HUES6 (cell line): Measurements from ENCODE around the gene USP2.

ENCODE experiments used
- H3K27ac ChIP-seq: 2 replicates; pipeline ENCODE4 v1.7.0; 2013; ENCODE audit warnings: low read depth, mild to moderate bottlenecking, low read length, inconsistent platforms
- H3K27me3 ChIP-seq: 2 replicates; pipeline ENCODE4 v1.6.1; 2013; ENCODE audit warnings: low read length; ENCODE audit not compliant: control insufficient read depth, insufficient read depth
- H3K36me3 ChIP-seq: 2 replicates; pipeline ENCODE4 v1.6.1; 2013; ENCODE audit warnings: low read length; ENCODE audit not compliant: control insufficient read depth, insufficient read depth
- H3K4me1 ChIP-seq: 2 replicates; pipeline ENCODE4 v1.6.1; 2013; ENCODE audit warnings: low read length; ENCODE audit not compliant: control insufficient read depth, insufficient read depth
- H3K4me3 ChIP-seq: 2 replicates; pipeline ENCODE4 v1.5.1; 2013; ENCODE audit warnings: low read depth, low read length
- H3K9ac ChIP-seq: one replicate; pipeline ENCODE4 v1.6.1; 2013; ENCODE audit warnings: mild to moderate bottlenecking, low read length
- H3K9me3 ChIP-seq: 2 replicates; pipeline ENCODE4 v1.6.1; 2013; ENCODE audit warnings: low read depth, low read length; ENCODE audit not compliant: control insufficient read depth, insufficient read depth

USP2 gene, protein sequence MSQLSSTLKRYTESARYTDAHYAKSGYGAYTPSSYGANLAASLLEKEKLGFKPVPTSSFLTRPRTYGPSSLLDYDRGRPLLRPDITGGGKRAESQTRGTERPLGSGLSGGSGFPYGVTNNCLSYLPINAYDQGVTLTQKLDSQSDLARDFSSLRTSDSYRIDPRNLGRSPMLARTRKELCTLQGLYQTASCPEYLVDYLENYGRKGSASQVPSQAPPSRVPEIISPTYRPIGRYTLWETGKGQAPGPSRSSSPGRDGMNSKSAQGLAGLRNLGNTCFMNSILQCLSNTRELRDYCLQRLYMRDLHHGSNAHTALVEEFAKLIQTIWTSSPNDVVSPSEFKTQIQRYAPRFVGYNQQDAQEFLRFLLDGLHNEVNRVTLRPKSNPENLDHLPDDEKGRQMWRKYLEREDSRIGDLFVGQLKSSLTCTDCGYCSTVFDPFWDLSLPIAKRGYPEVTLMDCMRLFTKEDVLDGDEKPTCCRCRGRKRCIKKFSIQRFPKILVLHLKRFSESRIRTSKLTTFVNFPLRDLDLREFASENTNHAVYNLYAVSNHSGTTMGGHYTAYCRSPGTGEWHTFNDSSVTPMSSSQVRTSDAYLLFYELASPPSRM

DNA sequence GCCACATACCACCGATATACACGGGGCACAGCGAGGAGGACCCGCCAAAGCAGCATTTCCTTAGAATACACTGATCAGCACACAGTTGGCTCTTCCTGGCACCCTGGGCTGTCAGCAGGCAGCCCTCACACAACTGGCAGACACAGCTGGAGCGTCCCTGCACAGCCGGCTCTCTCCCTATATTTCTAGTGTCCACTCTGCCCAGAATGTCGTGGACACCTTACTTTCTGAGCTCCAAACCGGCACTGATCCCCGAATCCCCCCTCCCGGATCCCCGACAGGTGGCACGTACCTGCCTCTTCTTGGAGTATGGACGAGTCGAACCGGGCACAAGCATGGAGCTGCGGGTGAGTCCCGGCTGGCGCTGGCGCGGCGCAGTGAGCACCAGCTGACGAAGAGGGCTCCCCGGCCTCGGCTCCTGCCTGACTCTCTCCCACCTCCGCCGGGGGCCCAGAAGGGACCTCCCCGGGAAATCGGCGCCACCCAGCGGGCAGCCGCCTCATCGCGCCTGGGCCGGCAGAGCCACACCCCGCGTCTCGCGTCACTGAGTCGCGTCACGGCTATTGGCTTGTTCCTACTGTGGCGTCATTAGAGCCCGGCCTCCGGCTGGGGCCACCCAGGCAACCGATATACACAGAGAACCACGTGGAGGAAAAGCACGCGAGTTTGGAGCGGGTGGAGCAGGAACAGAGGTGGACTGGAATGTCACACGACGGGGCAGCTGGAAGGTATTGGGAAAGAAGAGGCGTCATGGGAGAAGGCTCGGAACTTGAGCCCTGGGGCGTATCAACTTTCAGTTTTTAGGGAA lies at the start of gene USP2:
Gene USP2 (minus strand): TSS at position 510 of the 808 bp plus-strand sequence. CDS start 8,210 bp downstream, outside the sequence.
- H3K9me3 ChIP-seq: no peaks in the 10 kb centered on the region
- peak within 1 kb of the TSS; percentile 72 for H3K4me3 ChIP-seq
- H3K9ac ChIP-seq: peak within 1 kb of the TSS; percentile 27
- no peaks in the 10 kb centered on the region for H3K36me3 ChIP-seq
- no peak within 1 kb of the TSS for H3K27ac ChIP-seq
- H3K4me1 ChIP-seq: peaks cover 47% of the 10 kb centered on the region
- H3K27me3 ChIP-seq: peaks cover 12% of the 10 kb centered on the region

DNA sequence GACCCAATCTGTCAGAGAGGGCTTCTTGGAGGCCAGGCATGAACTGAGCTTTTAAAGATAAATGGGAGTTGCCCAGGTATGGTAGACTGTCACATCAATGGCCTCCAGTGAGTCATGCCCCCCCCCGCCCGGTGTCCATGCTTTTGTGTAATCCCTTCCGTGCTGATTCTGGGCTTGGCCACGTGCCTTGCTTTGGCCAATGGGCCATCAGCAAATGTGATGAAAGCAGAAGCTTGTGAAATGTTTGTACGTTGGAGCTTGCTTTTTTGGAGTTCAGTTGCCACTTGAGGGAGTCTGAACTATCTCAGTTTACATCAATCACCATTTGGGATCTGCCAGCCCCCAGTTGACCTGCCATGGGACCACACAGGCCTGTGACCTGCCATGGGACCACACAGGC lies 45.8 kb upstream of the USP2 start:
- peaks cover 36% of the 10 kb centered on the region for H3K4me1 ChIP-seq

DNA sequence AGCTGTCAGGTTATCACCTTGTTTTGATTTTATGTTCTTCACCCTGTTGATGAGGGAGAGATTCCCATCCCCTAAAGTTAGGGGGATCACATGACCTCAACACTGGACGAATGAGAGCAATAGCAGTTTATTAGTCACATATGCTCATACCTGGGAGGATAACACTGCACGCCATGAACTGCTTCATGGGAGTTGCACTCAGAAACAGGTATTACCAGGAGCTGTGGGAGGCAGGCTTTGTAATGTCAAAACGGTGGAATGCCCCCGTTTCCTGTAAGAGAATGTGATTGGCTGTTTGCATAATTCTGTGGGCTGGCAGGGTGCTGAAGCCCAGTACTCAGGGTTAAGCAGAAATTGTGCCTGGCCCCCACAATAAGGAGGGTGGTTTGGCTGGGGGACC lies 44.7 kb upstream of the USP2 start:
- peaks cover 36% of the 10 kb centered on the region for H3K4me1 ChIP-seq
- no peak overlapping the region for H3K27ac ChIP-seq
- H3K9ac ChIP-seq: no peak overlapping the region
- H3K4me3 ChIP-seq: no peak overlapping the region
- H3K36me3 ChIP-seq: no peaks in the 10 kb centered on the region
- H3K9me3 ChIP-seq: peaks cover 3% of the 10 kb centered on the region; the same call in 1 of the 2 replicates
- no peaks in the 10 kb centered on the region for H3K27me3 ChIP-seq

More for the DNA sequence above, 45.8 kb upstream of the USP2 start:
- Histone ChIP-seq H3K9ac (no peak overlapping the region), H3K36me3 (no peaks in the 10 kb centered on the region), H3K27me3 (0 out of 2 replicates have a peak, but pooled peaks cover 1% of the 10 kb centered on the region), H3K27ac (no peak overlapping the region), H3K4me3 (no peak overlapping the region), H3K9me3 (peaks cover 3% of the 10 kb centered on the region; the same call in 1 of the 2 replicates)

DNA sequence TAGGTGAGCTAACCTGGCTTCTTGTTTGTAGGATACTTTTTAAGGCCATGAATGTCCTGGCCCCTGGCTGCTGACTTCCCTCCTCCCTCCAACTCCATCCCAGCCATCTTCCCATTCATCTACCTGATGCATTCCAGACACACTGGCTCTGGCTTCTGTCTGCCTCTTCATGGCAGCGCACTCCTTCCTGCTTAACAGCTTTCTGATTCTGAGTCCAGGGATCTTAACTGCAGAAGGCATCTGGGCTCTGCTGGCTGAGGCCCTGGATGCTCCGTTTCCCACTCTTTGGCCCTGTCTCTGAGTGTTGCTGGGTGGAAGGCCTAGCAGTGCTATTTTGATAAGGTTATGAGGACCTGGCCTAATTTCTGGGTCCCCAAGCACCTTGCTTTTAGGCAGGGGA lies 43.3 kb upstream of the USP2 start:
- Histone ChIP-seq H3K4me3 (no peak overlapping the region), H3K27ac (no peak overlapping the region), H3K9ac (no peak overlapping the region)

DNA sequence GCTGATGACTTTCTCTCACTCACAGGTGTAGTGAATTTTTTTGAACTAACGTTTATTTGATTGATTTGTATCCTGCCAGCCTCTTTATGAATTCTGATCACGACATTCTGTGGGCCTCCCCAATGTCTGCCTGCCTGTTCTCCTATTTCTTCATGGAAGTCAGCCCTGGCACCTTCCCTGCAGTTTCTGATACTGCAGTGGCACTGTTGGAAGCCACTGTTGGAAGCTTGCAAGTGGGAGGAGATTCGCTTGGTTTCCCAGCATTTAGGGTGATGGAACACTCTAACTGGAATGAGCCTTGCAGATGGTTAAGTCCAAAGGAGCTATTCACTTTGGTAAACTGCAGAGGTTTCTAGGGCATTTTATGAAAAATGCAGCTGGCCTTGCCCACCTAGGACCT lies 42.8 kb upstream of the USP2 start:
- H3K27me3 ChIP-seq: no peaks in the 10 kb centered on the region
- H3K36me3 ChIP-seq: peaks cover 18% of the 10 kb centered on the region
- H3K4me1 ChIP-seq: peaks cover 44% of the 10 kb centered on the region
- H3K27ac ChIP-seq: no peak overlapping the region
- H3K9ac ChIP-seq: no peak overlapping the region
- H3K9me3 ChIP-seq: peaks cover 2% of the 10 kb centered on the region; the same call in 1 of the 2 replicates
- no peak overlapping the region for H3K4me3 ChIP-seq

More for the DNA sequence above, 43.3 kb upstream of the USP2 start:
- H3K9me3 ChIP-seq: peaks cover 3% of the 10 kb centered on the region; the same call in 1 of the 2 replicates
- H3K36me3 ChIP-seq: peaks cover 13% of the 10 kb centered on the region
- no peaks in the 10 kb centered on the region for H3K27me3 ChIP-seq
- peaks cover 46% of the 10 kb centered on the region for H3K4me1 ChIP-seq

DNA sequence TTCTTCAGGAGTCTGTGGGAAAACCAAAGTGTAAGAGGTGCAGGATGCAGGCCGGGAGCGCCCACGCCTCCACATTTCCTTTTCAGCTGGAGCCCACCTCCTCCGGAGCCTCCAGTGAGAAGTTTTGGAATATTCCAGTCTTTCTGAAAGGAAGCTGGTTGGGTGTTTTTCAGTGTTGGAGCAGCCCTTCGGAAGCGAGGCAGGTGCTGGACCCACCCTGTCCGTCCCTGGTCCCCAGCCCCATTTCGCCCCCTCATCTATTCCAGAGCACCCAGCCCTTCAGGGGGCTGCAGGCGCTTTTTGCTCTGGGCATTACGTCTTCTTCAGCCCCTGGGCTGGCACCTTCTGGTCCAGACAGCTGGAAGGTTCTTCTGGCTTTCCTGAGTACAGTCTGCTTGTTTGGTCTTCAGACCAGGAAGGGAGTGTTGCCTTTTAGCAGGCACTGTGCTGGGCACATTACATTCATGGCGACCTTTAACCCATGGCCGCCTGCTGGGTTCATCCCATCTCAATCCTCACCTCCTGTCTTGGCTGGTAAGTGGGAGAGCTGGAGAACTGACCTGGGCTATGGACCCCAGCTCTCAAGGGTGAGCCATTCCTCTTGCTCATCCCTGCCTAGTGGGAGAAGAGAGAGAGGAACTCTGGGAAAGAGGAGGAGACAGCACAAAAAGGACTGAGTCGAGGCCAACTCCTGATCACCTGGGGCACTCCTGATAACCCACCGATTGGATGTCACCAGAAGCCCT lies 42.2 kb upstream of the USP2 start:
- Histone ChIP-seq H3K27ac (no peak overlapping the region), H3K4me1 (peaks cover 44% of the 10 kb centered on the region), H3K9me3 (no peaks in the 10 kb centered on the region), H3K36me3 (peaks cover 24% of the 10 kb centered on the region), H3K27me3 (no peaks in the 10 kb centered on the region), H3K4me3 (peak overlapping the region; percentile 94), H3K9ac (peak overlapping the region; percentile 26)

DNA sequence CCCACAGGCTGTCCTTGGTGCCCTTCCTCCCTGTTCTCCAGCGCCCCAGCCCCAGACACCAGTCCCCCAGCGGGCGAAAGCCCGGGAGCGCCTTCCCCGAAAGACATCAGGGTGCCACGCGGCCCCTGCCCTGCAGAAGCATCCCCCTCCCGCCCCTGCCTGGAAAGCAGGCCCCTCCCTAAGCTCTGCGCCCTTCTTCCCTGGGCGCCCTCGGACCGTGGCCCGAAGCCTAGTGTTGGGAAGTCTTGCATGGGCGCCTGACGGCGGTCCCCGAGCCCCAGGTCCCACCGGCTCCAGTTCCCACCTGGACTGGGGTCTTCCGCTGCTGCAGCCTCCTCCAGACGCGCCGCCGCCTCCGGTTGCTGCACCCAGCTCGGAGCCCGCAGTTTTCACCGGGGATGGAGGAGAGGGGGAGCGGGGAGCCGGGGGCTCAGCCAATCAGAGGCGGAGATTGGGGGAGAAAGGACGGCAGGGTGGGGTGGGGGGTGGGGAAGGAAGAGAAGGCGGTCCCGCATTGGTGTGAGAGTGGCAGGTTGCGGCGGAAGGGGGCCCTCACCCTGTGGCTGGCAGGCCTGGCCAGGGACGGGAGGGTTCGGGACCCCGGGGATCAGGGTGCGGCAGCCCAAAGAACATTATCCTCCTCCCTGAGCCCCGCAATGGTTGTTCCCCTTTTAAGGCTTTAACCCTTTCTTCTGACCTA lies 41.5 kb upstream of the USP2 start, which contains the start of gene THY1:
Gene THY1 (minus strand): TSS at position 364 of the 700 bp plus-strand sequence. CDS start 2,267 bp downstream, outside the sequence.
- Histone ChIP-seq H3K4me3 (peak within 1 kb of the TSS; percentile 94), H3K27ac (peak within 1 kb of the TSS; percentile 74), H3K27me3 (no peaks in the 10 kb centered on the region), H3K9ac (peak within 1 kb of the TSS; percentile 87), H3K4me1 (peaks cover 50% of the 10 kb centered on the region), H3K36me3 (peaks cover 31% of the 10 kb centered on the region), H3K9me3 (no peaks in the 10 kb centered on the region)

DNA sequence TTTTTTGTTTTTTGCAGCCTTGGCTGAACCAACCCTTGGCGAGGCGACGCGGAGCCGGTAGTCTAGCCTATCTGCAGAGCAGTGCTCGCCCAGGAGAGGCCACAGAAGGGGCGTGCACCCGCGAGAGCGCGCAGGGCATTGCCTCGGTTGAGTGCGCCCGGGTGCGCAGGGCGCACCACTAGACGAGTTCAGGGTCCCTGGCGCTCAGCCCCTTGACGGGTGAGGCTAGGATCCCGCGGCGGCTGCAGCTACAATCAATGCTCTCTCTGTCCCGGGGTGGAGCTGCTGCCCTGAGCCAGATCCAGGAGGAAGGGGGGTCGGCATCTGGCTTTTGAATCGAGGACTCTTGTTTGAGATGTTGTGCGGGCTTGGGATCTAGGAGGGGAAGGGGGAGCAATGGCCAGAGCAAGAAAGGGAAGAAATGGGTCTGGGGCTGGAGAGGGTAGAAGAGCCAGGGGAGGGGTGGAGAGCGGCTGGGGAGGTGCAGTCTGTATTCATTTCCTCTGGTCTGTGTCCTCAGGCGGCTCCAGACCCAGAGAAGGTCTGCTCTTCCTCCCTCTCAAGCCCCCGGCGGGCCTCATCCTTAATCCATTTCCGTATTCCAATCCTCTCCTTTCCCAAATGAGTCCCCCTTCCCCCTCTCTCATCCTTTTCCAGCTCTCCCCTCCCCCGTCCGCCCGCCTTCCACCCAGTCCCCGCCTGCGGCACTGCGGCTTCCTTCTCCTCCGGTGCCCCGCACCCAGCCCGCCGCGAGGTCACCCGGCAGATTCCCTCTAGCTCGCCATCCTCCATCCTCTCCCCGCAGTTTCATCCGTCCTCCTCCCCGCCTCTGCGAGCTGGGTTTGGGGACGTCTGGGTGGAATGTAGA lies 40.7 kb upstream of the USP2 start:
- Histone ChIP-seq H3K4me3 (peak overlapping the region; percentile 94), H3K9me3 (no peaks in the 10 kb centered on the region), H3K4me1 (peaks cover 58% of the 10 kb centered on the region), H3K27me3 (no peaks in the 10 kb centered on the region), H3K9ac (peak overlapping the region; percentile 87), H3K27ac (peak overlapping the region; percentile 74), H3K36me3 (peaks cover 36% of the 10 kb centered on the region)

DNA sequence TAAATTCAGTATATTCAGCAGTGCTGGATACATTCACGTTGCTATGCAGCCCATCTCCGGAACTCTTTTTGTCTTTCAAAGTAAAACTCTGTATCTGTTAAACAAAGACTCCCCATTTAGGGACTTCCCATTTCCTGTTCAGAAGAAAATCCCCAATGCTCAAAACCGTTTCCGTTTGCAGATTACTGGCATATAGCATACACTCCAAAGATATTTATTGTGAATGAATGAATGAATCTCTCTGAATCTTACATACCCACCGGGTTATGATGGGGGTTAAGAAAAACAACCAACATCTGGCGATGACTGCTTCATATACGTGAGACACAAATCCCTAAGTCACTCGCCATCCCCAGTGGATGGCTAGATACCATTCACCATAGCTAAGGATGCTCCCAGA lies 39.9 kb upstream of the USP2 start:
- Histone ChIP-seq H3K4me1 (peaks cover 62% of the 10 kb centered on the region), H3K27ac (0 out of 2 replicates have a peak overlapping the region, but pooled peaks have one; percentile 5), H3K36me3 (peaks cover 36% of the 10 kb centered on the region), H3K9ac (peak overlapping the region; percentile 87), H3K27me3 (no peaks in the 10 kb centered on the region), H3K4me3 (peak overlapping the region; percentile 94), H3K9me3 (no peaks in the 10 kb centered on the region)
